Hepatocyte (in vitro differentiated cells): Measurements from ENCODE around the gene FAF1. TPM values are rescaled to one million over a fixed set of nuclear protein-coding genes. Genes with fewer than 3 reads are reported as not detected.

Source experiments
- DNase-seq: peaks from one replicate; pipeline ENCODE4 v3.0.0-alpha.2; 2016; ENCODE audit warnings: low spot score
- H2AFZ ChIP-seq: fragments of 200-600 bp; sonication (generic); 2 replicates; pipeline ENCODE4 v1.6.0; 2016; ENCODE audit warnings: antibody characterized with exemption, mild to moderate bottlenecking
- H3K27ac ChIP-seq: fragments of 200-600 bp; sonication (generic); 2 replicates; pipeline ENCODE4 v1.5.1; 2016; ENCODE audit warnings: mild to moderate bottlenecking
- H3K27me3 ChIP-seq: fragments of 200-600 bp; sonication (generic); 2 replicates; pipeline ENCODE4 v1.6.1; 2016
- H3K36me3 ChIP-seq: fragments of 200-600 bp; sonication (generic); replicated peaks from 2 replicates; pipeline ENCODE4 v1.5.1; 2016; ENCODE audit warnings: low read depth; ENCODE audit not compliant: insufficient read depth
- H3K4me1 ChIP-seq: fragments of 200-600 bp; sonication (generic); 2 replicates; pipeline ENCODE4 v1.5.1; 2016; ENCODE audit warnings: mild to moderate bottlenecking, moderate library complexity; ENCODE audit not compliant: insufficient read depth
- H3K4me2 ChIP-seq: fragments of 200-600 bp; sonication (generic); 2 replicates; pipeline ENCODE4 v1.6.0; 2016
- H3K4me3 ChIP-seq: fragments of 200-600 bp; sonication (generic); 2 replicates; pipeline ENCODE4 v1.5.1; 2016; ENCODE audit warnings: mild to moderate bottlenecking
- H3K79me2 ChIP-seq: fragments of 200-600 bp; sonication (generic); 2 replicates; pipeline ENCODE4 v1.6.0; 2017; ENCODE audit warnings: mild to moderate bottlenecking
- H3K9me2 ChIP-seq: fragments of 200-600 bp; sonication (generic); replicated peaks from 2 replicates; pipeline ENCODE4 v1.6.0; 2017; ENCODE audit warnings: mild to moderate bottlenecking; ENCODE audit not compliant: insufficient read depth
- H3K9me3 ChIP-seq: fragments of 200-600 bp; sonication (generic); 2 replicates; pipeline ENCODE4 v1.5.1; 2016; ENCODE audit warnings: low read depth, mild to moderate bottlenecking
- H4K20me1 ChIP-seq: fragments of 200-600 bp; sonication (generic); 2 replicates; pipeline ENCODE4 v1.6.0; 2016; ENCODE audit warnings: mild to moderate bottlenecking; ENCODE audit not compliant: insufficient read depth, poor library complexity, severe bottlenecking
- EZH2 ChIP-seq: fragments of 200-600 bp; sonication (generic); IDR thresholded peaks from 2 replicates; pipeline ENCODE4 v1.6.1; 2016; ENCODE audit warnings: antibody characterized with exemption, mild to moderate bottlenecking, borderline replicate concordance
- EZH2phosphoT487 ChIP-seq: fragments of 200-600 bp; sonication (generic); IDR thresholded peaks from one replicate; pipeline ENCODE4 v1.6.1; 2018; ENCODE audit warnings: antibody characterized with exemption, mild to moderate bottlenecking, low read depth, moderate library complexity; ENCODE audit not compliant: unreplicated experiment, severe bottlenecking
- WGBS: methylation state at CpG from one replicate; pipeline ENCODE4 v1.1.6; 2016; ENCODE audit warnings: low lambda C conversion rate; ENCODE audit errors: missing lambda C conversion rate; 5-methylcytosine and 5-hydroxymethylcytosine counted together
- polyA plus RNA-seq: library from polyadenylated mRNA; unstranded; fragments of >200 nt; fragmentation: Nextera tagmentation; extraction: Ambion mirVana; gene quantifications from 2 replicates; pipeline ENCODE4 v1.2.1, GENCODE V29; 2016
- total RNA-seq: library from RNA; depleted of rRNA; stranded (reverse); fragments of >200 nt; gene quantifications from 2 replicates; pipeline ENCODE4 v1.2.3, GENCODE V29; 2014
- TF ChIP-seq, protein P1 (sequence below): fragments of 200-600 bp; sonication (generic); IDR thresholded peaks from 2 replicates; pipeline ENCODE4 v1.5.1; 2016; ENCODE audit warnings: antibody characterized with exemption, mild to moderate bottlenecking; ENCODE audit not compliant: poor library complexity

The FAF1 gene
- total and polyA plus RNA-seq, 2 experiments from 2014 or later: 25.7 to 35.5 TPM

GRCh38 chr1:50995651-50996050 is 35.6 kb upstream of the FAF1 start:
- Histone ChIP-seq H3K27me3 (peaks cover 7% of the 10 kb centered on the region), H3K4me1 (no peaks in the 10 kb centered on the region), H3K4me3 (no peak overlapping the region), H2AFZ (no peak overlapping the region), H4K20me1 (no peaks in the 10 kb centered on the region), H3K9me3 (no peaks in the 10 kb centered on the region), H3K79me2 (no peaks in the 10 kb centered on the region), H3K27ac (no peak overlapping the region), H3K36me3 (no peaks in the 10 kb centered on the region), H3K9me2 (no peaks in the 10 kb centered on the region), H3K4me2 (no peak overlapping the region)
- no peak for DNase-seq
- 76% methylated on average over 1 of the region's 1 CpG for WGBS
- no peak for TF ChIP-seq EZH2

DNA sequence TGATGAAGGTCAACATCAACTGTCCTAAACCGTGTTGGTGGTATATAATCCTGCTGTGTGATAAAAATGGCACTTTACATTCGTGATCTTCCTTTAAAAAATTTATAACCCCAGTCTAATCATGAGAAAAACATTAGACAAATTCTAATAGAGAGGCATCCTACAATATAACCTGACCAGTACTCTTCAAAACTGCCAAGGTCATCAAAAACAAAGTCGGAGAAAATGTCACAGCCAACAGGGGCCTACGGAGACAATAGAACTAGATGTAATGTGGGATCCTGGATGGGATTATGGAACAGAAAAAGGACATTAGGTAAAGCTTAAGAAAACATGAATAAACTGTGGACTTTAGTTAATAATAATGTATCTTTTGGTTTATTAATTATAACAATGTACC is 34.9 kb upstream of the FAF1 start:
- H3K27ac ChIP-seq: no peak overlapping the region

DNA sequence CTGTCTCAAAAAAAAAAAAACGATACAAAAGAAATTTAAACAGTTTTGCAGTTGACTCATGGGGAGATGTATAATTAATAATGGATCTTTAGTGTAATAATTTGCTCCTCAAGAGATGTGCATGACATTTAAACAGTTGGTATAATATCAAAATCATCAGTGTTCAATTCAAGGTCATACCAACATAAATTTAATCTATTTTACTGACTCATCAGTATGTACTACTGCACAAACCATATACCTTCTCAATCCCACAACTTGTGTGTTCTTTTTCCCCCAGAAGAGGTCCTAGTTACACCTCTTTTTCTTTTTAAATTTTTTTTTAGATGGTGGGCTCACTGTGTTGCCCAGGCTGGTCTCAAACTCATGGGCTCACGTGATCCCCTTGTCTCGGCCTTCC is 33.6 kb upstream of the FAF1 start:
- Histone ChIP-seq H3K4me2 (no peak overlapping the region), H3K9me2 (no peaks in the 10 kb centered on the region), H3K4me1 (no peaks in the 10 kb centered on the region), H3K9me3 (no peaks in the 10 kb centered on the region), H3K79me2 (no peaks in the 10 kb centered on the region), H3K36me3 (no peaks in the 10 kb centered on the region), H2AFZ (no peak overlapping the region), H4K20me1 (no peaks in the 10 kb centered on the region), H3K27ac (no peak overlapping the region), H3K4me3 (no peak overlapping the region), H3K27me3 (peaks cover 7% of the 10 kb centered on the region)
- DNase-seq: no peak
- 86% methylated on average over 3 of the region's 3 CpGs for WGBS
- no peak for TF ChIP-seq EZH2phosphoT487
- TF ChIP-seq, protein P1, sequence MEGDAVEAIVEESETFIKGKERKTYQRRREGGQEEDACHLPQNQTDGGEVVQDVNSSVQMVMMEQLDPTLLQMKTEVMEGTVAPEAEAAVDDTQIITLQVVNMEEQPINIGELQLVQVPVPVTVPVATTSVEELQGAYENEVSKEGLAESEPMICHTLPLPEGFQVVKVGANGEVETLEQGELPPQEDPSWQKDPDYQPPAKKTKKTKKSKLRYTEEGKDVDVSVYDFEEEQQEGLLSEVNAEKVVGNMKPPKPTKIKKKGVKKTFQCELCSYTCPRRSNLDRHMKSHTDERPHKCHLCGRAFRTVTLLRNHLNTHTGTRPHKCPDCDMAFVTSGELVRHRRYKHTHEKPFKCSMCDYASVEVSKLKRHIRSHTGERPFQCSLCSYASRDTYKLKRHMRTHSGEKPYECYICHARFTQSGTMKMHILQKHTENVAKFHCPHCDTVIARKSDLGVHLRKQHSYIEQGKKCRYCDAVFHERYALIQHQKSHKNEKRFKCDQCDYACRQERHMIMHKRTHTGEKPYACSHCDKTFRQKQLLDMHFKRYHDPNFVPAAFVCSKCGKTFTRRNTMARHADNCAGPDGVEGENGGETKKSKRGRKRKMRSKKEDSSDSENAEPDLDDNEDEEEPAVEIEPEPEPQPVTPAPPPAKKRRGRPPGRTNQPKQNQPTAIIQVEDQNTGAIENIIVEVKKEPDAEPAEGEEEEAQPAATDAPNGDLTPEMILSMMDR: no peak
- TF ChIP-seq EZH2: no peak

More for the DNA sequence above, 34.9 kb upstream of the FAF1 start:
- H2AFZ ChIP-seq: no peak overlapping the region
- H3K27me3 ChIP-seq: peaks cover 7% of the 10 kb centered on the region
- no peak overlapping the region for H3K4me2 ChIP-seq
- no peak overlapping the region for H3K4me3 ChIP-seq
- H3K36me3 ChIP-seq: no peaks in the 10 kb centered on the region
- no peaks in the 10 kb centered on the region for H4K20me1 ChIP-seq
- no peaks in the 10 kb centered on the region for H3K9me3 ChIP-seq
- no peak for DNase-seq
- H3K79me2 ChIP-seq: no peaks in the 10 kb centered on the region
- no peaks in the 10 kb centered on the region for H3K4me1 ChIP-seq
- no peaks in the 10 kb centered on the region for H3K9me2 ChIP-seq
- no peak for TF ChIP-seq EZH2
- TF ChIP-seq, protein P1: no peak
- no peak for TF ChIP-seq EZH2phosphoT487
- 74% methylated on average over 4 of the region's 4 CpGs for WGBS

DNA sequence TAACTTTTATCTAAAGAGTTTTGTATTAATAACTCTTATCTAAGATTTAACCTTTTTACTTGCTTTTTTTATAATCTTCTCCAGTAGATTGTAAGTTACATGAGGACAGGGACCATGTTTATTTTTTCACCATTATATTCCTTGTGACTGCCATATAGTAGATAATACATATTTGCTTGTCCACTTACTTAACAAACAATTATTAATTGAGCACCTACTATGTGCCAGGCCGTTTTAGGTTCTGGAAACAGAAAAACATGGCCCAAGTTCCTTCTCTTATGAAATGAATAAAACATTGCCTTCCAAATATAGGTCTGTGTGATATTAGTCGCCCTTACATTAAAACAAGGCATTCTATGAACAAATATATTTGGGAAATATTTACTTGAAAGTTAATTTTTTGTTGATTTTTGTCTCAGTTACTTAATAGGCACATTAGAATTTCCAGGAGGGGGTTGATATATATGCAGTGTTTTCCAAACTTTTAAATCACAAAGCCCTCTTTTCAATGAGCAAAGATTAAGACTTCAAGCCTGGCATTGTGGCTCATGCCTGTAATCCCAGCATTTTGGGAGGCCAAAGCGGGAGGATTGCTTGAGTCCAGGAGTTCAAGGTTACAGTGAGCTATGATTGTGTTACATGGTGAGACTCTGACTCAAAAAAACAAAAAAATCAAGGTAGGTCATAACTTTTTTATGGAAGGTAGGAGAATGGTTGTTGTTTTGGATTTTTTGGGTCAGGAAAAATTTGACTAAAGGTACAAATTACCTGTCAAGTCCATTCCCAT is 32.7 kb upstream of the FAF1 start:
- H3K4me2 ChIP-seq: no peak overlapping the region
- H4K20me1 ChIP-seq: no peaks in the 10 kb centered on the region
- 80% methylated on average over 3 of the region's 3 CpGs for WGBS
- TF ChIP-seq EZH2phosphoT487: no peak
- no peak for TF ChIP-seq EZH2
- TF ChIP-seq, protein P1: no peak
- H3K9me3 ChIP-seq: no peaks in the 10 kb centered on the region
- H3K36me3 ChIP-seq: no peaks in the 10 kb centered on the region
- H3K4me1 ChIP-seq: no peaks in the 10 kb centered on the region
- H2AFZ ChIP-seq: no peak overlapping the region
- H3K79me2 ChIP-seq: no peaks in the 10 kb centered on the region
- H3K9me2 ChIP-seq: no peaks in the 10 kb centered on the region
- peaks cover 7% of the 10 kb centered on the region for H3K27me3 ChIP-seq
- no peak overlapping the region for H3K27ac ChIP-seq
- no peak overlapping the region for H3K4me3 ChIP-seq
- no peak for DNase-seq
